Endothelial cell of umbilical vein (primary cell): ENCODE measurements around the gene GARIN5A. TPM values are rescaled to one million over a fixed set of nuclear protein-coding genes. Genes with fewer than 3 reads are reported as not detected.

Experiments used
- BruUV-seq: library from RNA; stranded (reverse); fragments of 400-500 nt; replicated peaks from 2 replicates; lab custom pipeline; 2021; lab: Mats Ljungman, UMichigan
- CTCF ChIA-PET: fragments of 300-600, 350-600 bp; sonication (Branson Sonifier 250); formaldehyde crosslinking; loops from one replicate; lab custom pipeline; 2021; ENCODE audit warnings: antibody characterized with exemption, inconsistent platforms; lab: Charles Lee
- POLR2A ChIA-PET: fragments of 300-600, 350-600 bp; sonication (Branson Sonifier 250); formaldehyde crosslinking; loops from one replicate; lab custom pipeline; 2021; ENCODE audit warnings: antibody characterized with exemption, inconsistent platforms; lab: Charles Lee
- DNase-seq: peaks from one replicate; pipeline ENCODE4 v3.0.0-alpha.2; 2011; ENCODE audit warnings: low read depth, low spot score
- FAIRE-seq: peaks from 2 replicates; lab custom pipeline; 2011; peaks lifted over from hg19 to GRCh38; lab: Jason Lieb, UNC
- H2AFZ ChIP-seq: 2 replicates; pipeline ENCODE4 v1.6.0; 2012; ENCODE audit warnings: low read depth, low read length, control low read depth, inconsistent platforms
- H3K27ac ChIP-seq: 2 replicates; pipeline ENCODE4 v1.5.1; 2011; ENCODE audit warnings: low read depth, mild to moderate bottlenecking, control low read depth, low read length, moderate library complexity; ENCODE audit not compliant: insufficient read depth
- H3K27me3 ChIP-seq, 2 experiments: 2 replicates each; pipeline versions ENCODE4 v1.6.0 to v1.6.1; 2011; ENCODE audit warnings: low read length in 2 of 2, mixed read lengths in 1 of 2; ENCODE audit not compliant: control insufficient read depth in 2 of 2, insufficient read depth in 2 of 2
- H3K36me3 ChIP-seq, 2 experiments: 2 replicates in 1 of 2; 3 replicates in 1 of 2; pipeline ENCODE4 v1.5.1; 2011; ENCODE audit warnings: low read length in 2 of 2, mild to moderate bottlenecking in 1 of 2, moderate library complexity in 1 of 2; ENCODE audit not compliant: control insufficient read depth in 2 of 2, insufficient read depth in 2 of 2; ENCODE audit errors: extremely low read depth in 1 of 2
- H3K4me1 ChIP-seq: 3 replicates; pipeline ENCODE4 v1.5.1; 2011; ENCODE audit warnings: mild to moderate bottlenecking, low read length; ENCODE audit not compliant: control insufficient read depth, insufficient read depth; ENCODE audit errors: extremely low read depth
- H3K4me2 ChIP-seq: 2 replicates; pipeline ENCODE4 v1.6.1; 2011; ENCODE audit warnings: low read length, control low read depth, mixed read lengths; ENCODE audit not compliant: insufficient read depth
- H3K4me3 ChIP-seq, 3 experiments: fragments of 200-600 bp in 1 of 3; sonication (generic), shearing (Covaris generic) in 1 of 3; replicated peaks in 1 of 3; 2 replicates each; pipeline ENCODE4 v1.5.1; 2011 to 2016; ENCODE audit warnings: control low read depth in 3 of 3, low read length in 3 of 3, mild to moderate bottlenecking in 2 of 3, inconsistent platforms in 1 of 3, low read depth in 1 of 3, moderate library complexity in 1 of 3; ENCODE audit not compliant: insufficient read depth in 1 of 3
- H3K79me2 ChIP-seq: 2 replicates; pipeline ENCODE4 v1.6.0; 2012; ENCODE audit warnings: low read length, inconsistent platforms; ENCODE audit not compliant: control insufficient read depth, insufficient read depth
- H3K9ac ChIP-seq: replicated peaks from 2 replicates; pipeline ENCODE3; 2011; ENCODE audit warnings: low read length, control low read depth; ENCODE audit not compliant: insufficient read depth; ENCODE audit errors: extremely low read depth
- H3K9me1 ChIP-seq: replicated peaks from 3 replicates; pipeline ENCODE4 v1.6.0; 2011; ENCODE audit warnings: mild to moderate bottlenecking, low read length; ENCODE audit not compliant: control insufficient read depth, insufficient read depth; ENCODE audit errors: extremely low read depth
- H3K9me3 ChIP-seq: replicated peaks from 2 replicates; pipeline ENCODE4 v1.5.1; 2012; ENCODE audit warnings: low read length, inconsistent platforms; ENCODE audit not compliant: control insufficient read depth, insufficient read depth
- H4K20me1 ChIP-seq: replicated peaks from 2 replicates; pipeline ENCODE3; 2011; ENCODE audit warnings: mild to moderate bottlenecking, low read length; ENCODE audit not compliant: control insufficient read depth, insufficient read depth; ENCODE audit errors: extremely low read depth
- EZH2 ChIP-seq: IDR thresholded peaks from 2 replicates; pipeline ENCODE4 v1.6.1; 2012; ENCODE audit warnings: borderline replicate concordance, low read depth, mild to moderate bottlenecking, moderate library complexity, low read length, inconsistent platforms; ENCODE audit not compliant: severe bottlenecking
- FOS ChIP-seq: IDR thresholded peaks from 2 replicates; pipeline ENCODE4 v1.6.1; 2011; ENCODE audit warnings: mild to moderate bottlenecking, low read length, moderate library complexity, borderline replicate concordance; ENCODE audit not compliant: insufficient read depth
- GATA2 ChIP-seq: IDR thresholded peaks from 2 replicates; pipeline ENCODE4 v1.7.0; 2011; ENCODE audit warnings: low read depth, mild to moderate bottlenecking, moderate library complexity, mixed read lengths, low read length; ENCODE audit not compliant: insufficient read length, insufficient read depth
- JUN ChIP-seq: IDR thresholded peaks from 2 replicates; pipeline ENCODE4 v1.6.1; 2011; ENCODE audit warnings: borderline replicate concordance, low read depth; ENCODE audit not compliant: insufficient read length, insufficient read depth
- MYC ChIP-seq: IDR thresholded peaks from one replicate; pipeline ENCODE4 v1.6.1; 2011; ENCODE audit warnings: mild to moderate bottlenecking, low read depth, low read length
- POLR2A ChIP-seq: IDR thresholded peaks from 2 replicates; pipeline ENCODE4 v1.6.1; 2012; ENCODE audit warnings: low read depth, mild to moderate bottlenecking, control low read depth, low read length
- POLR2AphosphoS5 ChIP-seq: IDR thresholded peaks from 2 replicates; pipeline ENCODE4 v1.6.1; 2012; ENCODE audit warnings: low read depth, mild to moderate bottlenecking, control low read depth, low read length, moderate library complexity; ENCODE audit not compliant: insufficient read depth
- dilution Hi-C: fragments of 300-500 bp; cut with MboI; formaldehyde crosslinking; loops from one replicate; pipeline ENCODE4 v1.15.0; 2019; ENCODE audit warnings: low sequenced_read_pairs; ENCODE audit not compliant: extremely low pct_ligation_motif_present
- intact Hi-C: fragments of 100-400 bp; cut with micrococcal nuclease; formaldehyde crosslinking; loops from one replicate; pipeline ENCODE4 v1.10.0; 2022
- polyA plus RNA-seq, 4 experiments: library from polyadenylated mRNA; depleted of rRNA in 3 of 4; stranded (reverse) in 3 of 4; unstranded in 1 of 4; fragments of >200 nt; gene quantifications; 2 replicates each; pipeline versions ENCODE4 v1.2.1 to v1.2.3, GENCODE V29; 2011 to 2012; ENCODE audit warnings: missing spikeins in 1 of 4
- total RNA-seq: library from RNA; stranded (reverse); gene quantifications from 2 replicates; pipeline ENCODE4 v1.2.3, GENCODE V29; 2021
- TF ChIP-seq, protein P1 (sequence below), 2 donors: IDR thresholded peaks; 1 replicate in 1 of 2; 2 replicates in 1 of 2; pipeline ENCODE4 v1.5.1; 2011; ENCODE audit warnings: low read length in 2 of 2, mild to moderate bottlenecking in 2 of 2, moderate library complexity in 2 of 2, control low read depth in 1 of 2, inconsistent platforms in 1 of 2, low read depth in 1 of 2; ENCODE audit not compliant: insufficient read depth in 1 of 2; ENCODE audit errors: extremely low read depth in 1 of 2
- TF ChIP-seq, protein P2 (sequence below): IDR thresholded peaks from 2 replicates; pipeline ENCODE4 v1.6.1; 2011; ENCODE audit not compliant: insufficient read depth, insufficient read length

Gene GARIN5A
- total and polyA plus RNA-seq, 2 donors (not counting 3 experiments of a cell fraction or from before 2014, with no cell fraction given): 0.44 to 0.76 TPM

DNA sequence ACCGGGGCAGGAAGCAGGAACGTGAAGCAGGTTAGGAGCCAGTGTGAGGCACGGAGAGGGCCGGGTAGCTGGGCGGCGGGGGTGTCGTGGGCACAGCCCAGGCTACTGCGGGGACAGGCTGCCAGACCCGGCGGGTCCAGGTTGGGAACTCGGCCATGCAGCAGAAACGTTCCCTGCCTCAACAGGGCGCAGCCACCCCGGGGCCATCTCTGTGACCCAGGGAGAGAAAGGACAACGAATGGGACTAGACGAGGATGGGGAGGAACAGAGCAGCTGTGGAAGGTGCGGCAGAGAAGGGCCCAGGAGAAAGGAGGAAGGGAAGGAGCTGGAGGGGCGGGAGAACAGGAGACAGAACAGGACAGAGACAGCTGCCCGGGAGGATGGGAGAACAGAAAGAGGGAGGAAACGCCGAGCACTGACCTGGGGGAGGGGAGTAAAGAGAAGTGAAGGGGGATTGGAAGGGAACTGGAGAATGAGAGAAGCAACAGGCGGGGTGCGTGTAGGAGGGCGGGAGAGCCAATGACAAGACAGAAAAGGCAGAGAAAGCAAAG, 12.9 kb upstream of the GARIN5A start:
- BruUV-seq: no TSS peak
- Histone ChIP-seq H3K9ac (no peak overlapping the region), H3K27me3 (peaks cover 10 to 12% of the 10 kb centered on the region in 2 experiments), H3K4me2 (no peak overlapping the region), H3K36me3 (no peaks in the 10 kb centered on the region), H4K20me1 (no peaks in the 10 kb centered on the region), H3K79me2 (no peaks in the 10 kb centered on the region), H2AFZ (no peak overlapping the region), H3K27ac (no peak overlapping the region), H3K9me1 (no peaks in the 10 kb centered on the region), H3K4me3 (no peak overlapping the region), H3K9me3 (no peaks in the 10 kb centered on the region), H3K4me1 (no peaks in the 10 kb centered on the region)
- no peak for FAIRE-seq
- ChIA-PET POLR2A (no interaction called here), CTCF (interaction anchor here (1.1 kb wide), 1 partner anchor 11 kb away, joined by 3 read pairs; no protein-coding TSS in a partner anchor)
- TF ChIP-seq POLR2A (no peak), MYC (no peak), GATA2 (no peak), POLR2AphosphoS5 (no peak), FOS (no peak), EZH2 (no peak), JUN (no peak)
- TF ChIP-seq, protein P1, sequence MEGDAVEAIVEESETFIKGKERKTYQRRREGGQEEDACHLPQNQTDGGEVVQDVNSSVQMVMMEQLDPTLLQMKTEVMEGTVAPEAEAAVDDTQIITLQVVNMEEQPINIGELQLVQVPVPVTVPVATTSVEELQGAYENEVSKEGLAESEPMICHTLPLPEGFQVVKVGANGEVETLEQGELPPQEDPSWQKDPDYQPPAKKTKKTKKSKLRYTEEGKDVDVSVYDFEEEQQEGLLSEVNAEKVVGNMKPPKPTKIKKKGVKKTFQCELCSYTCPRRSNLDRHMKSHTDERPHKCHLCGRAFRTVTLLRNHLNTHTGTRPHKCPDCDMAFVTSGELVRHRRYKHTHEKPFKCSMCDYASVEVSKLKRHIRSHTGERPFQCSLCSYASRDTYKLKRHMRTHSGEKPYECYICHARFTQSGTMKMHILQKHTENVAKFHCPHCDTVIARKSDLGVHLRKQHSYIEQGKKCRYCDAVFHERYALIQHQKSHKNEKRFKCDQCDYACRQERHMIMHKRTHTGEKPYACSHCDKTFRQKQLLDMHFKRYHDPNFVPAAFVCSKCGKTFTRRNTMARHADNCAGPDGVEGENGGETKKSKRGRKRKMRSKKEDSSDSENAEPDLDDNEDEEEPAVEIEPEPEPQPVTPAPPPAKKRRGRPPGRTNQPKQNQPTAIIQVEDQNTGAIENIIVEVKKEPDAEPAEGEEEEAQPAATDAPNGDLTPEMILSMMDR (IDR thresholded peaks at IDR 0.05; ENCODE audit: extremely low read depth in 1 of 2, insufficient read depth in 1 of 2, low read depth in 1 of 2, low read length in 2 of 2): no peak
- TF ChIP-seq, protein P2, sequence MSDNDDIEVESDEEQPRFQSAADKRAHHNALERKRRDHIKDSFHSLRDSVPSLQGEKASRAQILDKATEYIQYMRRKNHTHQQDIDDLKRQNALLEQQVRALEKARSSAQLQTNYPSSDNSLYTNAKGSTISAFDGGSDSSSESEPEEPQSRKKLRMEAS: no peak
- dilution Hi-C loops (no loop called here), intact Hi-C loops (no loop called here)
- DNase-seq: no peak
